PC-9 (cell line): Measurements from ENCODE around the gene C1QC. TPM values are rescaled to one million over a fixed set of nuclear protein-coding genes. Genes with fewer than 3 reads are reported as not detected.

Experiments used
- BruUV-seq: library from RNA; stranded (reverse); fragments of 400-500 nt; replicated peaks from 2 replicates; lab custom pipeline; 2021; lab: Mats Ljungman, UMichigan
- CTCF ChIA-PET: fragments of 300-600 bp; sonication (Branson Sonifier 250); formaldehyde crosslinking; loops from one replicate; lab custom pipeline; 2022; ENCODE audit warnings: antibody characterized with exemption; lab: Charles Lee
- POLR2A ChIA-PET: fragments of 300-600 bp; sonication (Branson Sonifier 250); formaldehyde crosslinking; loops from one replicate; lab custom pipeline; 2022; ENCODE audit warnings: antibody characterized with exemption; ENCODE audit not compliant: unreplicated experiment; lab: Charles Lee
- DNase-seq, 2 experiments: peaks; one replicate each; pipeline versions ENCODE4 v3.0.0 to v3.0.0-alpha.2; 2015 to 2022; ENCODE audit warnings: mixed read lengths in 1 of 2
- H2AFZ ChIP-seq: fragments of 200-600 bp; sonication (generic); 2 replicates; pipeline ENCODE4 v1.8.1; 2017; ENCODE audit warnings: antibody characterized with exemption
- H3F3A ChIP-seq: fragments of 200-600 bp; sonication (generic); 2 replicates; pipeline ENCODE4 v1.8.1; 2017; ENCODE audit warnings: antibody characterized with exemption, mild to moderate bottlenecking, low read depth; ENCODE audit not compliant: insufficient read depth
- H3K27ac ChIP-seq: fragments of 200-600 bp; sonication (generic); 2 replicates; pipeline ENCODE4 v1.6.1; 2016; ENCODE audit warnings: mixed run types
- H3K27me3 ChIP-seq: fragments of 200-600 bp; sonication (generic); 2 replicates; pipeline ENCODE4 v1.6.1; 2016; ENCODE audit warnings: low read depth, mixed run types; ENCODE audit not compliant: insufficient read depth
- H3K36me3 ChIP-seq: fragments of 200-600 bp; sonication (generic); 2 replicates; pipeline ENCODE4 v1.6.1; 2016; ENCODE audit warnings: low read depth, mixed run types
- H3K4me1 ChIP-seq: fragments of 200-600 bp; sonication (generic); replicated peaks from 2 replicates; pipeline ENCODE4 v1.6.1; 2016; ENCODE audit warnings: mixed run types; ENCODE audit not compliant: insufficient read depth
- H3K4me2 ChIP-seq: fragments of 200-600 bp; sonication (generic); 2 replicates; pipeline ENCODE4 v1.6.1; 2017; ENCODE audit warnings: mixed run types
- H3K4me3 ChIP-seq: fragments of 200-600 bp; sonication (generic); 2 replicates; pipeline ENCODE4 v1.6.1; 2016; ENCODE audit warnings: mixed run types
- H3K79me2 ChIP-seq: fragments of 200-600 bp; sonication (generic); 2 replicates; pipeline ENCODE4 v1.6.1; 2017; ENCODE audit warnings: low read depth, mixed run types
- H3K9me2 ChIP-seq: fragments of 200-600 bp; sonication (generic); 2 replicates; pipeline ENCODE4 v1.8.1; 2017; ENCODE audit warnings: mild to moderate bottlenecking; ENCODE audit not compliant: insufficient read depth
- H3K9me3 ChIP-seq: fragments of 200-600 bp; sonication (generic); 2 replicates; pipeline ENCODE4 v1.8.1; 2016; ENCODE audit warnings: low read depth; ENCODE audit not compliant: insufficient read depth
- H4K20me1 ChIP-seq: fragments of 200-600 bp; sonication (generic); 2 replicates; pipeline ENCODE4 v1.8.1; 2017; ENCODE audit not compliant: insufficient read depth
- EZH2 ChIP-seq: fragments of 200-600 bp; sonication (generic); IDR thresholded peaks from 2 replicates; pipeline ENCODE4 v1.8.0; 2017; ENCODE audit warnings: antibody characterized with exemption, low read depth
- intact Hi-C: fragments of 100-400 bp; cut with micrococcal nuclease; formaldehyde crosslinking; loops from one replicate; pipeline ENCODE4 v1.10.0; 2022; ENCODE audit not compliant: unreplicated experiment
- total RNA-seq: library from RNA; stranded (reverse); gene quantifications from 2 replicates; pipeline ENCODE4 v1.2.3, GENCODE V29; 2021
- TF ChIP-seq, protein P1 (sequence below): fragments of 200-600 bp; sonication (generic); conservative IDR thresholded peaks from 2 replicates; pipeline ENCODE4 v1.6.1; 2017; ENCODE audit warnings: mixed run types, antibody characterized with exemption, mild to moderate bottlenecking, moderate library complexity

Gene C1QC
- total RNA-seq, 1 experiment from 2014 or later: not detected

DNA sequence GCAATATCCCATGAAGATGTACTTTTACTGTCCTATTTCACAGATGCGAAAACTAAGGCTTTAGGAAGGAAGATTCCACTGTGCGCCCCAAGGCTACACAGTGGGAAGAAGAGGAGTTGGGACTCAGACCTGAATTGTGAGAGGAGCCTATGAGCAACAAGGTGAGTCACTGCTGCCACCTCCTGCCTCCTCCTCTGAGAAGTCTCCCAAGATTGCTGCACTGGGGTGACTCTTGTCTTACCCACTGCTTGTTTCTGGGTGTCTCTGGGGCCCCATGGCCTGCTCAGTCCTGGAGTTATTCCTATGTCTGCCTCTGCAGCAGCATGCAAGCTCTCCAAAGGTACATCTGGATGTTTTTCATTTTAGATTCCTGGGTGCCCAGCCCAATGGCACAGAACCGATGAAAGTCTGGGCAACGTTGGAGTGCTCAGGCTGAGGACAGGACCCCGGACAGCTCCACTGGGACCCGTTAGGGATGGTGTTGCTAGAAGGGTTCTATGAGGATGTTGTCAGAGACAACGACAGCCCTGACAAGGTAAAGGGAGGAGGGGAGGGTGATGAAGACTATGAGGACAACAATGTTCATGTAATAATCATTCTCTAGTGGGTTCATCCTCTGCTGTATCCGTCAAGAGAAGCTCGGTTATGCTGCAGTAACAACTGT lies 18.0 kb upstream of the C1QC start:
- intact Hi-C loops: no loop called here
- ChIA-PET CTCF (no interaction called here), POLR2A (no interaction called here)
- Histone ChIP-seq H3K27ac (no peak overlapping the region), H3K27me3 (peaks cover 67% of the 10 kb centered on the region), H3K4me3 (no peak overlapping the region), H3K9me2 (no peaks in the 10 kb centered on the region), H3K9me3 (no peaks in the 10 kb centered on the region), H3K4me2 (no peak overlapping the region), H3K36me3 (no peaks in the 10 kb centered on the region), H3K4me1 (no peaks in the 10 kb centered on the region), H2AFZ (no peak overlapping the region), H3K79me2 (no peaks in the 10 kb centered on the region), H3F3A (no peaks in the 10 kb centered on the region), H4K20me1 (no peaks in the 10 kb centered on the region)
- TF ChIP-seq EZH2: no peak
- TF ChIP-seq, protein P1, sequence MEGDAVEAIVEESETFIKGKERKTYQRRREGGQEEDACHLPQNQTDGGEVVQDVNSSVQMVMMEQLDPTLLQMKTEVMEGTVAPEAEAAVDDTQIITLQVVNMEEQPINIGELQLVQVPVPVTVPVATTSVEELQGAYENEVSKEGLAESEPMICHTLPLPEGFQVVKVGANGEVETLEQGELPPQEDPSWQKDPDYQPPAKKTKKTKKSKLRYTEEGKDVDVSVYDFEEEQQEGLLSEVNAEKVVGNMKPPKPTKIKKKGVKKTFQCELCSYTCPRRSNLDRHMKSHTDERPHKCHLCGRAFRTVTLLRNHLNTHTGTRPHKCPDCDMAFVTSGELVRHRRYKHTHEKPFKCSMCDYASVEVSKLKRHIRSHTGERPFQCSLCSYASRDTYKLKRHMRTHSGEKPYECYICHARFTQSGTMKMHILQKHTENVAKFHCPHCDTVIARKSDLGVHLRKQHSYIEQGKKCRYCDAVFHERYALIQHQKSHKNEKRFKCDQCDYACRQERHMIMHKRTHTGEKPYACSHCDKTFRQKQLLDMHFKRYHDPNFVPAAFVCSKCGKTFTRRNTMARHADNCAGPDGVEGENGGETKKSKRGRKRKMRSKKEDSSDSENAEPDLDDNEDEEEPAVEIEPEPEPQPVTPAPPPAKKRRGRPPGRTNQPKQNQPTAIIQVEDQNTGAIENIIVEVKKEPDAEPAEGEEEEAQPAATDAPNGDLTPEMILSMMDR: no peak
- DNase-seq: no peak
- BruUV-seq: no TSS peak

DNA sequence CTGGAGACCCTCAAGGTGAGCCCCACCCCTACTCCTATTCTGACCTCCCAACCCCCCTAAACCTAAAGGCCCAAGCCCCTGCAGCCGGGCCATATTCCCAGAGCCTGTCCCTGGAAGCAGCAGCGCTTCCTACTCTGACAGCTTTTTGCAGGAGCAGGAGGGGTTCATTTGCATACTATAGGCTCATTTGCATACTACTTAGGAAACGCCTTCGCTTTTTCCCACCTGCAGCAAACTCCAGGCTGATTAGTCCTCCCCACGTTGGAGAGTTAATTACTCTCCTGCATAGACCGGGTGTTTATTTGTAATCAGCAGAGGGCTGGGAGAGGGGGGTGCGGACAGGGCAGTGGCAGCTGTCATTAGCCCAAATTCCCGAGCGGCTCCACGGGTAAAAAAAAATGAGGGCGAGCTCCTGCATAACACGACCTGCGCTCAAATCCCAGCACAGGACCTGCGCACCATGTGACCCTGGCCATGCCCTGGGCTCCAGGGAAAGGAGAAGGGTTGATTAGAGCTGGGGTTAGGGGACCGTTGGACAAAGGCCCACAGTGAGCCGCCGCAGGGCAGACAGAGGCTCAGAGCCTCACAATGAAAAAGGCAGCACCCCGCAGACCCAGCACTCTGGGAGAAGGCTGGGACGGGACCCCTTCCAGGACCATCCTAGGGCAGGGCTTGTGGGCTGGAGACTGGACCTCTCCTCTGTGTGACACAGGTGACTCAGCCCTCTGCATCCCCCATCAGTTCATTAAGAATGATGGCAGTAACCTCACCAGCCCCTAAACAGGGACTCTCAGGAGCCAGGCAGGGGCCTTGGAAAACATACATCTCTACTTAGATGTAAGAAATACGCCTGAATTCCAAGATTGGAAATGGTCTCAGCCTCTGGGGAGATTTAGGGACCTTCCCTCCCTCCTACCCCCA lies 16.9 kb upstream of the C1QC start:
- Histone ChIP-seq H3K4me3 (no peak overlapping the region), H4K20me1 (no peaks in the 10 kb centered on the region), H3K79me2 (no peaks in the 10 kb centered on the region), H3F3A (no peaks in the 10 kb centered on the region), H2AFZ (no peak overlapping the region), H3K36me3 (no peaks in the 10 kb centered on the region), H3K27me3 (peaks cover 62% of the 10 kb centered on the region), H3K9me3 (no peaks in the 10 kb centered on the region), H3K9me2 (no peaks in the 10 kb centered on the region), H3K27ac (no peak overlapping the region), H3K4me2 (no peak overlapping the region), H3K4me1 (no peaks in the 10 kb centered on the region)
- TF ChIP-seq EZH2: no peak
- TF ChIP-seq, protein P1: no peak
- ChIA-PET CTCF (no interaction called here), POLR2A (interaction anchor here (0.6 to 0.7 kb wide), 2 partner anchors 433 to 635 kb away, joined by 3 to 7 read pairs; no protein-coding TSS in a partner anchor)
- no peak for DNase-seq
- intact Hi-C loops: no loop called here
- no TSS peak for BruUV-seq

DNA sequence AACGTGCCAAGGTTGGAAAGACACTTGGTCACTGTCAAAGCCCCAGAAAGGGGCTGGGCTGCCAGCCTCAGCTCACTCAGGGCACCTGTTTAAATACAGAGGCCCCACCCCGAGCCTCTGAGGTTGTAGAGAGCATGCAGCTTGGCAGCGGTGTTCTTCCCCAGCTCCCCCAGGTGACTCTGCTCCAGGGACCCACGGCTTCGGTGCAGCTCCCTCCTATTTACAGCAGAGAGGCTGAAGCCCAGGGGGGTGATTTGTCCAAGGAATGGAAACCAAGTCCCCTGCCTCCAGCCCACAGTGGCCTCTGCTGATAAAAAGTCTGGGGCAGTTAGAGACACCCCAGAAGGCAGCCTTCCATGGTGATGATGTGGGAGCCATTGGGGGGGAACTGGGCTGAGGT lies 16.1 kb upstream of the C1QC start:
- Histone ChIP-seq H4K20me1 (no peaks in the 10 kb centered on the region), H3K79me2 (no peaks in the 10 kb centered on the region), H3K27ac (no peak overlapping the region), H3K9me3 (no peaks in the 10 kb centered on the region), H3K4me2 (no peak overlapping the region), H3F3A (no peaks in the 10 kb centered on the region), H3K36me3 (no peaks in the 10 kb centered on the region), H3K4me1 (no peaks in the 10 kb centered on the region), H3K27me3 (peaks cover 53% of the 10 kb centered on the region), H3K9me2 (no peaks in the 10 kb centered on the region), H2AFZ (no peak overlapping the region), H3K4me3 (no peak overlapping the region)
- no peak for TF ChIP-seq EZH2
- TF ChIP-seq, protein P1: no peak
- DNase-seq: no peak
- BruUV-seq: no TSS peak
- ChIA-PET POLR2A (interaction anchor here (0.6 to 0.7 kb wide), 2 partner anchors 433 to 634 kb away, joined by 3 to 7 read pairs; no protein-coding TSS in a partner anchor), CTCF (no interaction called here)
- intact Hi-C loops: no loop called here
